Nephron progenitor cell (in vitro differentiated cells): ENCODE results near the gene CCDC17.

Experiments used
- DNase-seq: peaks from one replicate; pipeline ENCODE4 v3.0.0; 2021
- H3K27ac Mint-ChIP-seq: 2 replicates; pipeline ENCODE4 v1.8.0; 2021; ENCODE audit warnings: mild to moderate bottlenecking, moderate library complexity, mixed read lengths
- H3K27me3 Mint-ChIP-seq: 2 replicates; pipeline ENCODE4 v1.8.0; 2021; ENCODE audit warnings: mild to moderate bottlenecking, low read depth, mixed read lengths; ENCODE audit not compliant: poor library complexity
- H3K36me3 Mint-ChIP-seq: 2 replicates; pipeline ENCODE4 v1.8.0; 2021; ENCODE audit warnings: low read depth, mixed read lengths
- H3K4me1 Mint-ChIP-seq: 2 replicates; pipeline ENCODE4 v1.8.0; 2021; ENCODE audit warnings: mixed read lengths
- H3K4me3 Mint-ChIP-seq: 2 replicates; pipeline ENCODE4 v1.8.0; 2021; ENCODE audit warnings: mild to moderate bottlenecking, moderate library complexity, mixed read lengths
- H3K9me3 Mint-ChIP-seq: 2 replicates; pipeline ENCODE4 v1.8.0; 2021; ENCODE audit warnings: mild to moderate bottlenecking, moderate library complexity, mixed read lengths
- CTCF ChIP-seq: fragments of 200-600 bp; sonication (generic); IDR thresholded peaks from 2 replicates; pipeline ENCODE4 v1.5.0; 2021; ENCODE audit warnings: antibody characterized with exemption

Gene CCDC17

GRCh38 chr1:45623972-45624371, at the start of gene CCDC17:
Gene CCDC17, minus strand, starts transcription at chr1:45624054. Its CDS starts 145 bp downstream, at chr1:45623909.
- no peak for TF ChIP-seq CTCF
- Mint-ChIP-seq H3K27me3 (no peaks in the 10 kb centered on the region), H3K4me3 (no peak within 1 kb of the TSS), H3K36me3 (peaks cover 53% of the 10 kb centered on the region), H3K27ac (peak within 1 kb of the TSS; percentile 92), H3K9me3 (no peaks in the 10 kb centered on the region), H3K4me1 (peaks cover 4% of the 10 kb centered on the region)
- DNase-seq, result no peak

- H3K27ac Mint-ChIP-seq, result no peak overlapping the region
- peaks cover 3% of the 10 kb centered on the region for H3K27me3 Mint-ChIP-seq
- no peak overlapping the region for H3K4me3 Mint-ChIP-seq
- peaks cover 20% of the 10 kb centered on the region for H3K9me3 Mint-ChIP-seq
- TF ChIP-seq CTCF, result no peak
- peaks cover 9% of the 10 kb centered on the region for H3K4me1 Mint-ChIP-seq
- peaks cover 80% of the 10 kb centered on the region for H3K36me3 Mint-ChIP-seq
- no peak for DNase-seq
Observed at GRCh38 chr1:45669859-45670655, 46.2 kb upstream of the CCDC17 start.

DNA sequence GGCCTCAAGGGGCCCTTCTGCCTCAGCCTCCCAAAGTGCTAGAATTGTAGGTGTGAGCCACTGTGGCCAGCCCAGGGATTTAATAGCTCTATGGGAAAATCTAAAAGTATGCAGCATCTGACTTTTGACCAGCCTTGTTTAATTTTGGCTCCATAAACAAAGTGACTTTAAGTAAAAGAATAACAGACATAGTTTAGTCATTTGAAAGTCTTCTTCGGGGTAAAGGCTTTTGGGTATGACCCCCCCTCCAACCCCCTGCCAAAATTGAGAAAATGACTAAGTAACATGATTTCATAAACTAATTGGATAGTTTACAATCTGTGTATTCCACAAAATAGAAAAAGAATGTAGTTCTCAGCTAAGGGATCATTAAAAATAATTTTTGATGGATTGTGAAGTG, 45.5 kb upstream of the CCDC17 start:
- peaks cover 20% of the 10 kb centered on the region for H3K9me3 Mint-ChIP-seq
- H3K4me3 Mint-ChIP-seq, result no peak overlapping the region
- H3K27me3 Mint-ChIP-seq, result peaks cover 3% of the 10 kb centered on the region
- H3K27ac Mint-ChIP-seq, result no peak overlapping the region
- DNase-seq, result no peak
- H3K36me3 Mint-ChIP-seq, result peaks cover 75% of the 10 kb centered on the region
- H3K4me1 Mint-ChIP-seq, result peaks cover 4% of the 10 kb centered on the region
- no peak for TF ChIP-seq CTCF

DNA sequence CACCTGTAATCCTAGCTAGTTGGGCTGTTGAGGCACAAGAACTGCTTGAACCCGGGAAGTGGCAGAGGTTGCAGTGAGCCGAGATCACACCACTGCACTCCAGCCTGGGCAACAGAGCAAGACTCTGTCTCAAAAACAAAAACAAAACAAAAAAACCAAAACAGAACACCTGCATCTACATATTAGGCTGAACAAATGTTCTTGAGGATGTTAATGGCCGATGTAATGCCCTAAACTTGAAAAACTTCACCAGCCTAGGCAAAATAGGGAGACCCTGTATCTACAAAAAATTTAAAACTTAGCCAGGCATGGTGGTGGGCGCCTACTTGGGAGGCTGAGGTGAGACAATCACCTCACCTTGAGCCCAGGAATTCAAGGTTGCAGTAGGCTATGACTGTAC, 44.7 kb upstream of the CCDC17 start:
- no peak overlapping the region for H3K4me3 Mint-ChIP-seq
- peaks cover 19% of the 10 kb centered on the region for H3K9me3 Mint-ChIP-seq
- peaks cover 4% of the 10 kb centered on the region for H3K4me1 Mint-ChIP-seq
- H3K27ac Mint-ChIP-seq, result no peak overlapping the region
- no peak for DNase-seq
- H3K36me3 Mint-ChIP-seq, result peaks cover 69% of the 10 kb centered on the region
- H3K27me3 Mint-ChIP-seq, result peaks cover 3% of the 10 kb centered on the region
- no peak for TF ChIP-seq CTCF

- Mint-ChIP-seq H3K36me3 (peaks cover 65% of the 10 kb centered on the region), H3K27ac (peak overlapping the region; percentile 28), H3K27me3 (no peaks in the 10 kb centered on the region), H3K9me3 (peaks cover 9% of the 10 kb centered on the region), H3K4me1 (peaks cover 10% of the 10 kb centered on the region), H3K4me3 (no peak overlapping the region)
- no peak for DNase-seq
- TF ChIP-seq CTCF, result no peak
Observed at GRCh38 chr1:45667321-45668111, 43.7 kb upstream of the CCDC17 start.
